Stimulated activated CD8-positive, alpha-beta memory T cell treated with anti-CD3 and anti-CD28 coated beads, Interleukin-15, amount 100 ng/mL, for 4 hours (primary cell): ENCODE data around the gene GBX1.

Experiments
- DNase-seq, 2 donors: peaks; one replicate each; pipeline ENCODE4 v3.0.0-alpha.2; 2020; ENCODE audit warnings: low read depth in 2 of 2

Gene GBX1

GRCh38 chr7:151173386-151174245 lies 6.1 kb upstream of the GBX1 start:
- DNase-seq: no peak

GRCh38 chr7:151172273-151173141 lies 5.0 kb upstream of the GBX1 start:
- peak; percentile 41 to 54 for DNase-seq

GRCh38 chr7:151168787-151169162 lies 1.3 kb upstream of the GBX1 start:
- DNase-seq: no peak

GRCh38 chr7:151168003-151168786 lies 701 bp upstream of the GBX1 start:
- DNase-seq: peak in 1 of 2 donors; percentile 32

- DNase-seq: no peak
Measured at GRCh38 chr7:151166629-151167196, 781 bp downstream of the GBX1 start.

GRCh38 chr7:151161757-151162156 lies 5.7 kb downstream of the GBX1 start:
- DNase-seq: no peak

- no peak for DNase-seq
Measured at GRCh38 chr7:151157645-151158329, 9.7 kb downstream of the GBX1 start.

- no peak for DNase-seq
Measured at GRCh38 chr7:151152643-151153513, 14.6 kb downstream of the GBX1 start.

- DNase-seq: no peak
Measured at GRCh38 chr7:151150388-151150787, 17.1 kb downstream of the GBX1 start.

GRCh38 chr7:151148319-151149259 lies 18.9 kb downstream of the GBX1 start:
- no peak for DNase-seq

- no peak for DNase-seq
Measured at GRCh38 chr7:151146761-151147160, 20.7 kb downstream of the GBX1 start.

GRCh38 chr7:151144387-151144786 lies 23.1 kb downstream of the GBX1 start:
- DNase-seq: no peak

GRCh38 chr7:151143261-151144015 lies 24.1 kb downstream of the GBX1 start:
- DNase-seq: no peak

GRCh38 chr7:151142686-151143040 lies 24.8 kb downstream of the GBX1 start:
- DNase-seq: no peak

GRCh38 chr7:151141855-151142685 lies 25.4 kb downstream of the GBX1 start:
- no peak for DNase-seq

GRCh38 chr7:151141311-151141854 lies 26.1 kb downstream of the GBX1 start:
- no peak for DNase-seq

- no peak for DNase-seq
Measured at GRCh38 chr7:151140826-151141225, 26.7 kb downstream of the GBX1 start.
